Measurements from ENCODE around the gene RBM18.

- TF ChIP-seq CTCF (IDR thresholded peaks at IDR 0.05) (no peak), POLR2A (IDR thresholded peaks at IDR 0.05) (no peak)
Measured at GRCh38 chr9:122218071-122218934, 46.3 kb downstream of the RBM18 start.
